H9 (cell line): Measurements from ENCODE around the gene RABGAP1L. TPM values are rescaled to one million over a fixed set of nuclear protein-coding genes. Genes with fewer than 3 reads are reported as not detected.
A peak's percentile ranks its signal among the peaks of the same experiment; 100 is the strongest.

Experiments
- DNase-seq: peaks from one replicate; pipeline ENCODE4 v3.0.0-alpha.2; 2017
- H2AFZ ChIP-seq: one replicate; pipeline ENCODE4 v1.6.1; 2013; ENCODE audit warnings: mild to moderate bottlenecking, low read length, control low read depth, moderate library complexity
- H2AK5ac ChIP-seq: 2 replicates; pipeline ENCODE4 v1.6.1; 2013; ENCODE audit warnings: low read length, control low read depth, mixed read lengths; ENCODE audit not compliant: insufficient read length
- H2BK120ac ChIP-seq: one replicate; pipeline ENCODE4 v1.6.1; 2013; ENCODE audit warnings: low read depth, mild to moderate bottlenecking, low read length, control low read depth, inconsistent platforms; ENCODE audit not compliant: poor library complexity, severe bottlenecking
- H2BK12ac ChIP-seq: 2 replicates; pipeline ENCODE4 v1.6.1; 2013; ENCODE audit warnings: low read length, control low read depth, mixed read lengths, low read depth; ENCODE audit not compliant: insufficient read length
- H2BK15ac ChIP-seq: 2 replicates; pipeline ENCODE4 v1.6.1; 2013; ENCODE audit warnings: low read depth, low read length, control low read depth
- H2BK20ac ChIP-seq: one replicate; pipeline ENCODE4 v1.6.1; 2013; ENCODE audit warnings: low read depth, mild to moderate bottlenecking, low read length, control low read depth, inconsistent platforms; ENCODE audit not compliant: poor library complexity, severe bottlenecking
- H2BK5ac ChIP-seq: 2 replicates; pipeline ENCODE4 v1.6.1; 2013; ENCODE audit warnings: low read length, control low read depth, mixed read lengths; ENCODE audit not compliant: insufficient read length
- H3K14ac ChIP-seq: 2 replicates; pipeline ENCODE4 v1.6.1; 2013; ENCODE audit warnings: low read length, control low read depth; ENCODE audit not compliant: insufficient read depth
- H3K18ac ChIP-seq: 2 replicates; pipeline ENCODE4 v1.6.1; 2013; ENCODE audit warnings: low read depth, mild to moderate bottlenecking, mixed read lengths, low read length, control low read depth; ENCODE audit not compliant: insufficient read length
- H3K23ac ChIP-seq: 2 replicates; pipeline ENCODE4 v1.6.1; 2013; ENCODE audit warnings: low read length, control low read depth, mixed read lengths, low read depth; ENCODE audit not compliant: insufficient read length
- H3K23me2 ChIP-seq: 2 replicates; pipeline ENCODE4 v1.6.1; 2013; ENCODE audit warnings: low read depth, mild to moderate bottlenecking, mixed read lengths, low read length, control low read depth; ENCODE audit not compliant: insufficient read length, poor library complexity, severe bottlenecking
- H3K27ac ChIP-seq: 2 replicates; pipeline ENCODE4 v1.5.1; 2013; ENCODE audit warnings: low read length, control low read depth, mixed read lengths, low read depth; ENCODE audit not compliant: insufficient read length
- H3K27me3 ChIP-seq: 2 replicates; pipeline ENCODE4 v1.6.1; 2013; ENCODE audit warnings: low read length, control low read depth, inconsistent platforms; ENCODE audit not compliant: insufficient read depth
- H3K4ac ChIP-seq: 2 replicates; pipeline ENCODE4 v1.6.1; 2013; ENCODE audit warnings: low read depth, mild to moderate bottlenecking, control low read depth, inconsistent platforms, low read length, moderate library complexity
- H3K4me1 ChIP-seq: 2 replicates; pipeline ENCODE4 v1.6.1; 2013; ENCODE audit warnings: low read length, control low read depth, inconsistent platforms; ENCODE audit not compliant: insufficient read depth
- H3K4me2 ChIP-seq: 2 replicates; pipeline ENCODE4 v1.6.1; 2013; ENCODE audit warnings: low read length, control low read depth, mixed read lengths; ENCODE audit not compliant: insufficient read length, insufficient read depth
- H3K56ac ChIP-seq: 2 replicates; pipeline ENCODE4 v1.6.1; 2013; ENCODE audit warnings: low read depth, mild to moderate bottlenecking, mixed read lengths, low read length, control low read depth; ENCODE audit not compliant: insufficient read length
- H3K79me1 ChIP-seq: 2 replicates; pipeline ENCODE4 v1.6.1; 2013; ENCODE audit warnings: low read depth, mild to moderate bottlenecking, moderate library complexity, low read length, control low read depth, inconsistent platforms; ENCODE audit not compliant: insufficient read depth, poor library complexity, severe bottlenecking
- H3K79me2 ChIP-seq: 2 replicates; pipeline ENCODE4 v1.6.1; 2013; ENCODE audit warnings: low read length, control low read depth, inconsistent platforms; ENCODE audit not compliant: insufficient read depth
- H3K9ac ChIP-seq: 2 replicates; pipeline ENCODE4 v1.6.1; 2013; ENCODE audit warnings: low read length, control low read depth, mixed read lengths; ENCODE audit not compliant: insufficient read length; ENCODE audit errors: extremely low read depth
- H3K9me3 ChIP-seq: one replicate; pipeline ENCODE4 v1.6.1; 2013; ENCODE audit warnings: low read depth, low read length, inconsistent platforms; ENCODE audit not compliant: control insufficient read depth
- H3T11ph ChIP-seq: one replicate; pipeline ENCODE4 v1.6.1; 2013; ENCODE audit warnings: mild to moderate bottlenecking, low read length, control low read depth, inconsistent platforms
- H4K20me1 ChIP-seq: one replicate; pipeline ENCODE4 v1.6.1; 2013; ENCODE audit not compliant: control insufficient read depth, insufficient read length, insufficient read depth
- H4K5ac ChIP-seq: 2 replicates; pipeline ENCODE4 v1.6.1; 2013; ENCODE audit warnings: low read depth, mild to moderate bottlenecking, mixed read lengths, low read length, control low read depth; ENCODE audit not compliant: insufficient read length
- H4K8ac ChIP-seq: replicated peaks from 2 replicates; pipeline ENCODE4 v1.6.1; 2013; ENCODE audit warnings: low read length, control low read depth, mixed read lengths, low read depth; ENCODE audit not compliant: insufficient read length
- H4K91ac ChIP-seq: 2 replicates; pipeline ENCODE4 v1.6.1; 2013; ENCODE audit warnings: low read depth, mild to moderate bottlenecking, moderate library complexity, mixed read lengths, low read length, control low read depth; ENCODE audit not compliant: insufficient read length
- H3K27ac Mint-ChIP-seq, 3 experiments: 2 replicates in 2 of 3; 3 replicates in 1 of 3; pipeline ENCODE4 v1.8.0; 2020 to 2021; ENCODE audit warnings: mixed read lengths in 3 of 3, mild to moderate bottlenecking in 1 of 3, moderate library complexity in 1 of 3
- H3K27me3 Mint-ChIP-seq: 2 replicates; pipeline ENCODE4 v1.8.0; 2021; ENCODE audit warnings: low read depth, mild to moderate bottlenecking, moderate library complexity, mixed read lengths
- H3K36me3 Mint-ChIP-seq, 3 experiments: 2 replicates in 2 of 3; 3 replicates in 1 of 3; pipeline ENCODE4 v1.8.0; 2020 to 2021; ENCODE audit warnings: low read depth in 3 of 3, mixed read lengths in 3 of 3; ENCODE audit not compliant: insufficient read depth in 1 of 3
- H3K4me1 Mint-ChIP-seq, 2 experiments: 2 replicates each; pipeline ENCODE4 v1.8.0; 2020; ENCODE audit warnings: mixed read lengths in 2 of 2
- H3K4me3 Mint-ChIP-seq, 2 experiments: 2 replicates in 1 of 2; 3 replicates in 1 of 2; pipeline ENCODE4 v1.8.0; 2020 to 2021; ENCODE audit warnings: mild to moderate bottlenecking in 2 of 2, mixed read lengths in 2 of 2, moderate library complexity in 1 of 2
- H3K9me3 Mint-ChIP-seq, 2 experiments: 2 replicates in 1 of 2; 3 replicates in 1 of 2; pipeline ENCODE4 v1.8.0; 2020; ENCODE audit warnings: mild to moderate bottlenecking in 2 of 2, mixed read lengths in 2 of 2, moderate library complexity in 1 of 2
- WGBS: extraction: QIAGEN DNeasy Blood & Tissue Kit; methylation state at CpG from one replicate; pipeline ENCODE4 v1.1.7; 2013; ENCODE audit warnings: missing lambda C conversion rate, low lambda C conversion rate, mixed read lengths; ENCODE audit not compliant: insufficient read length; ENCODE audit errors: extremely low coverage; 5-methylcytosine and 5-hydroxymethylcytosine counted together
- total RNA-seq: library from RNA; stranded (reverse); gene quantifications from 2 replicates; pipeline ENCODE4 v1.2.1, GENCODE V29; 2021
- TF ChIP-seq, protein P1 (sequence below): fragments of 200-600 bp; sonication (generic); conservative IDR thresholded peaks from 3 replicates; pipeline ENCODE4 v1.8.0; 2021; ENCODE audit warnings: antibody characterized with exemption, mild to moderate bottlenecking

The RABGAP1L gene
- total RNA-seq, 1 experiment from 2014 or later: 147 TPM

GRCh38 chr1:174995916-174996315, 836.6 kb downstream of the RABGAP1L start:
- H4K5ac ChIP-seq: no peak overlapping the region
- H2AFZ ChIP-seq: no peak overlapping the region
- Mint-ChIP-seq H3K27ac (peak overlapping the region in 1 of 3 experiments; percentile 81; a peak in 1 of 7 replicates), H3K27me3 (no peaks in the 10 kb centered on the region), H3K9me3 (no peaks in the 10 kb centered on the region), H3K36me3 (peaks cover 3 to 25% (median 12%) of the 10 kb centered on the region in 3 experiments; a peak in 6 of 7 replicates), H3K4me3 (no peak overlapping the region), H3K4me1 (peaks cover 10% of the 10 kb centered on the region in 2 experiments)
- no CpG with 5 or more reads among the region's 1 CpG for WGBS
- DNase-seq: no peak
- H3K23ac ChIP-seq: no peak overlapping the region
- H2BK20ac ChIP-seq: no peak overlapping the region
- H3K79me2 ChIP-seq: peaks cover 7% of the 10 kb centered on the region; the same call in 1 of the 2 replicates
- no peak overlapping the region for H4K91ac ChIP-seq
- H3K79me1 ChIP-seq: no peaks in the 10 kb centered on the region
- H2BK12ac ChIP-seq: no peak overlapping the region
- no peak overlapping the region for H3K9ac ChIP-seq
- no peak overlapping the region for H3K56ac ChIP-seq
- H3K4ac ChIP-seq: no peak overlapping the region
- TF ChIP-seq, protein P1, sequence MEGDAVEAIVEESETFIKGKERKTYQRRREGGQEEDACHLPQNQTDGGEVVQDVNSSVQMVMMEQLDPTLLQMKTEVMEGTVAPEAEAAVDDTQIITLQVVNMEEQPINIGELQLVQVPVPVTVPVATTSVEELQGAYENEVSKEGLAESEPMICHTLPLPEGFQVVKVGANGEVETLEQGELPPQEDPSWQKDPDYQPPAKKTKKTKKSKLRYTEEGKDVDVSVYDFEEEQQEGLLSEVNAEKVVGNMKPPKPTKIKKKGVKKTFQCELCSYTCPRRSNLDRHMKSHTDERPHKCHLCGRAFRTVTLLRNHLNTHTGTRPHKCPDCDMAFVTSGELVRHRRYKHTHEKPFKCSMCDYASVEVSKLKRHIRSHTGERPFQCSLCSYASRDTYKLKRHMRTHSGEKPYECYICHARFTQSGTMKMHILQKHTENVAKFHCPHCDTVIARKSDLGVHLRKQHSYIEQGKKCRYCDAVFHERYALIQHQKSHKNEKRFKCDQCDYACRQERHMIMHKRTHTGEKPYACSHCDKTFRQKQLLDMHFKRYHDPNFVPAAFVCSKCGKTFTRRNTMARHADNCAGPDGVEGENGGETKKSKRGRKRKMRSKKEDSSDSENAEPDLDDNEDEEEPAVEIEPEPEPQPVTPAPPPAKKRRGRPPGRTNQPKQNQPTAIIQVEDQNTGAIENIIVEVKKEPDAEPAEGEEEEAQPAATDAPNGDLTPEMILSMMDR: no peak
- H4K8ac ChIP-seq: no peak overlapping the region
- no peaks in the 10 kb centered on the region for H3K4me1 ChIP-seq
- H2BK5ac ChIP-seq: no peak overlapping the region
- no peak overlapping the region for H2AK5ac ChIP-seq
- H4K20me1 ChIP-seq: no peaks in the 10 kb centered on the region
- H3K18ac ChIP-seq: no peak overlapping the region
- H3K23me2 ChIP-seq: peaks cover 5% of the 10 kb centered on the region
- no peak overlapping the region for H2BK15ac ChIP-seq
- H3K27ac ChIP-seq: no peak overlapping the region
- no peak overlapping the region for H3K4me2 ChIP-seq
- no peaks in the 10 kb centered on the region for H3K9me3 ChIP-seq
- no peak overlapping the region for H3K14ac ChIP-seq
- H3T11ph ChIP-seq: no peak overlapping the region
- no peak overlapping the region for H2BK120ac ChIP-seq
- no peaks in the 10 kb centered on the region for H3K27me3 ChIP-seq
